A549 (cell line): ENCODE results near the gene DOP1B. TPM values are rescaled to one million over a fixed set of nuclear protein-coding genes. Genes with fewer than 3 reads are reported as not detected.

Experiments used
- ATAC-seq, 2 experiments: fragments of 200-7000 bp in 1 of 2; fragments of >200 bp in 1 of 2; cut with Nextera tagmentation in 1 of 2; cut with Tn5 transposase in 1 of 2; 3 replicates each; pipeline versions ENCODE4 v1.8.0 to v1.9.1; 2018 to 2020; ENCODE audit warnings: mild to moderate bottlenecking in 1 of 2, moderate library complexity in 1 of 2
- CTCF ChIA-PET: fragments of 300-600 bp; sonication (Branson Sonifier 250); formaldehyde crosslinking; extraction: SDS; loops from one replicate; lab custom pipeline; 2021; ENCODE audit warnings: antibody characterized with exemption, inconsistent platforms; lab: Yijun Ruan, JAX
- POLR2A ChIA-PET: fragments of 350-600 bp; formaldehyde crosslinking; extraction: SDS; loops from one replicate; lab custom pipeline; 2021; ENCODE audit warnings: antibody characterized with exemption, inconsistent platforms; lab: Yijun Ruan, JAX
- DNase-seq, 2 experiments: peaks; one replicate each; pipeline versions ENCODE4 v3.0.0 to v3.0.0-alpha.2; 2011 to 2016; ENCODE audit warnings: low read depth in 1 of 2, low spot score in 1 of 2
- FAIRE-seq: peaks from 2 replicates; lab custom pipeline; 2011; peaks lifted over from hg19 to GRCh38; lab: Jason Lieb, UNC
- H3K27ac ChIP-seq, 2 experiments: fragments of >200 bp; sonication (Bioruptor Twin); formaldehyde crosslinking; 3 replicates each; pipeline ENCODE4 v1.5.1; 2016 to 2017
- H3K4me1 ChIP-seq: fragments of >200 bp; sonication (Bioruptor Twin); formaldehyde crosslinking; 3 replicates; pipeline ENCODE4 v1.6.1; 2016
- H3K4me2 ChIP-seq: fragments of >200 bp; sonication (Bioruptor Twin); formaldehyde crosslinking; 3 replicates; pipeline ENCODE4 v1.6.1; 2016
- H3K4me3 ChIP-seq: fragments of >200 bp; sonication (Bioruptor Twin); formaldehyde crosslinking; 3 replicates; pipeline ENCODE4 v1.5.1; 2016
- H3K9me3 ChIP-seq: fragments of >200 bp; sonication (Bioruptor Twin); formaldehyde crosslinking; 3 replicates; pipeline ENCODE4 v1.6.1; 2016
- ATOH8 ChIP-seq: fragments of 250-450 bp; sonication (Bioruptor Pico); IDR thresholded peaks from 2 replicates; pipeline ENCODE4 v1.5.0; 2020; ENCODE audit warnings: low read depth, mild to moderate bottlenecking, moderate library complexity
- BHLHE40 ChIP-seq: IDR thresholded peaks from 2 replicates; pipeline ENCODE4 v1.6.1; 2012; ENCODE audit warnings: low read depth, low read length, inconsistent platforms
- CBX2 ChIP-seq: fragments of 200-600 bp; sonication (generic); IDR thresholded peaks from 2 replicates; pipeline ENCODE4 v1.6.1; 2016; ENCODE audit warnings: low read depth, mild to moderate bottlenecking, borderline replicate concordance
- CHD2 ChIP-seq: fragments of 150-350 bp; IDR thresholded peaks from 2 replicates; pipeline ENCODE4 v1.6.1; 2014; ENCODE audit warnings: low read length; ENCODE audit not compliant: partially characterized antibody
- CHD4 ChIP-seq: fragments of 200-600 bp; sonication (generic); IDR thresholded peaks from 2 replicates; pipeline ENCODE4 v1.6.1; 2016; ENCODE audit warnings: antibody characterized with exemption, mild to moderate bottlenecking, borderline replicate concordance
- E2F6 ChIP-seq: IDR thresholded peaks from 2 replicates; pipeline ENCODE4 v1.6.1; 2012; ENCODE audit warnings: low read depth, borderline replicate concordance
- EP300 ChIP-seq, 2 experiments: fragments of >200 bp; sonication (Bioruptor Twin); formaldehyde crosslinking; IDR thresholded peaks; 2 replicates in 1 of 2; 3 replicates in 1 of 2; pipeline ENCODE4 v1.6.1; 2016 to 2017
- ESRRA ChIP-seq: fragments of 150-350 bp; IDR thresholded peaks from 2 replicates; pipeline ENCODE4 v1.6.1; 2014; ENCODE audit warnings: mild to moderate bottlenecking, low read length, borderline replicate concordance
- FOSB ChIP-seq: fragments of 250-450 bp; sonication (Bioruptor Pico); IDR thresholded peaks from 2 replicates; pipeline ENCODE4 v1.5.0; 2020; ENCODE audit warnings: mild to moderate bottlenecking, moderate library complexity
- GATA3 ChIP-seq: IDR thresholded peaks from 2 replicates; pipeline ENCODE4 v1.6.1; 2012; ENCODE audit warnings: borderline replicate concordance
- HEYL ChIP-seq: fragments of 250-450 bp; sonication (Bioruptor Pico); IDR thresholded peaks from 2 replicates; pipeline ENCODE4 v1.8.0; 2021; ENCODE audit warnings: mild to moderate bottlenecking, moderate library complexity
- HOXB13 ChIP-seq: fragments of 250-450 bp; sonication (Bioruptor Pico); IDR thresholded peaks from 2 replicates; pipeline ENCODE4 v1.5.0; 2020; ENCODE audit warnings: low read depth, mild to moderate bottlenecking, moderate library complexity
- JUNB ChIP-seq: fragments of >200 bp; sonication (Bioruptor Twin); formaldehyde crosslinking; IDR thresholded peaks from 2 replicates; pipeline ENCODE4 v1.6.1; 2016
- KDM5A ChIP-seq: fragments of 200-600 bp; sonication (generic); IDR thresholded peaks from 2 replicates; pipeline ENCODE4 v1.6.1; 2016; ENCODE audit warnings: antibody characterized with exemption, mild to moderate bottlenecking
- MAX ChIP-seq: IDR thresholded peaks from 2 replicates; pipeline ENCODE4 v1.6.1; 2012
- MAZ ChIP-seq: fragments of 150-350 bp; IDR thresholded peaks from 2 replicates; pipeline ENCODE4 v1.6.1; 2014; ENCODE audit warnings: antibody characterized with exemption, low read depth, low read length, borderline replicate concordance
- MYC ChIP-seq: IDR thresholded peaks from 2 replicates; pipeline ENCODE4 v1.6.1; 2012; ENCODE audit warnings: mild to moderate bottlenecking, inconsistent platforms, low read length, improper control_type of control experiment, borderline replicate concordance
- NFE2L2 ChIP-seq: fragments of 150-350 bp; conservative IDR thresholded peaks from 2 replicates; pipeline ENCODE4 v1.6.1; 2014; ENCODE audit warnings: low read length
- POLR2A ChIP-seq: IDR thresholded peaks from 2 replicates; pipeline ENCODE4 v1.6.1; 2012; ENCODE audit warnings: mild to moderate bottlenecking, low read length
- RNF2 ChIP-seq: fragments of 200-600 bp; sonication (generic); IDR thresholded peaks from 2 replicates; pipeline ENCODE4 v1.6.1; 2016; ENCODE audit warnings: low read depth, mild to moderate bottlenecking, antibody characterized with exemption, moderate library complexity, borderline replicate concordance
- SMC3 ChIP-seq: fragments of >200 bp; sonication (Bioruptor Twin); formaldehyde crosslinking; IDR thresholded peaks from 3 replicates; pipeline ENCODE4 v1.6.1; 2018; ENCODE audit warnings: inconsistent platforms
- SREBF2 ChIP-seq: fragments of 450-650 bp; IDR thresholded peaks from 2 replicates; pipeline ENCODE4 v1.6.1; 2014; ENCODE audit warnings: mild to moderate bottlenecking, moderate library complexity
- ZC3H11A ChIP-seq: fragments of 450-650 bp; IDR thresholded peaks from 2 replicates; pipeline ENCODE4 v1.6.1; 2014; ENCODE audit warnings: antibody characterized with exemption, mild to moderate bottlenecking
- ZFP36 ChIP-seq: fragments of 450-650 bp; IDR thresholded peaks from 2 replicates; pipeline ENCODE4 v1.6.1; 2014; ENCODE audit warnings: borderline replicate concordance; ENCODE audit not compliant: partially characterized antibody
- ZSCAN20 ChIP-seq: fragments of 250-450 bp; sonication (Bioruptor Pico); IDR thresholded peaks from 2 replicates; pipeline ENCODE4 v1.8.0; 2022; ENCODE audit warnings: mild to moderate bottlenecking, moderate library complexity
- WGBS: methylation state at CpG from one replicate; pipeline ENCODE4 v1.1.6; 2017; ENCODE audit errors: missing lambda C conversion rate; 5-methylcytosine and 5-hydroxymethylcytosine counted together
- polyA plus RNA-seq, 4 experiments: library from polyadenylated mRNA; depleted of rRNA in 3 of 4; stranded (reverse); fragments of >200 nt; fragmentation: RNase III in 1 of 4; extraction: RNeasy Plus Mini Kit Qiagen cat#74134 plus additional on column Dnase treatment in 1 of 4; gene quantifications; 2 replicates in 3 of 4; 3 replicates in 1 of 4; pipeline ENCODE4 v1.2.3, GENCODE V29; 2011 to 2017
- TF ChIP-seq, protein P1 (sequence below): fragments of 250-450 bp; sonication (Bioruptor Pico); IDR thresholded peaks from 2 replicates; pipeline ENCODE4 v1.5.0; 2021; ENCODE audit warnings: mild to moderate bottlenecking, moderate library complexity, borderline replicate concordance
- TF ChIP-seq, protein P2 (sequence below): fragments of 200-600 bp; sonication (generic); IDR thresholded peaks from 2 replicates; pipeline ENCODE4 v1.6.1; 2016; ENCODE audit warnings: antibody characterized with exemption, mild to moderate bottlenecking, moderate library complexity
- TF ChIP-seq, protein P3 (sequence below): fragments of 150-350 bp; IDR thresholded peaks from 2 replicates; pipeline ENCODE4 v1.6.1; 2014; ENCODE audit warnings: low read depth, mild to moderate bottlenecking, low read length

DOP1B gene
- polyA plus RNA-seq, 2 of the 4 experiments (the other 2 are of a cell fraction), result 2.8 to 3.5 TPM

DNA sequence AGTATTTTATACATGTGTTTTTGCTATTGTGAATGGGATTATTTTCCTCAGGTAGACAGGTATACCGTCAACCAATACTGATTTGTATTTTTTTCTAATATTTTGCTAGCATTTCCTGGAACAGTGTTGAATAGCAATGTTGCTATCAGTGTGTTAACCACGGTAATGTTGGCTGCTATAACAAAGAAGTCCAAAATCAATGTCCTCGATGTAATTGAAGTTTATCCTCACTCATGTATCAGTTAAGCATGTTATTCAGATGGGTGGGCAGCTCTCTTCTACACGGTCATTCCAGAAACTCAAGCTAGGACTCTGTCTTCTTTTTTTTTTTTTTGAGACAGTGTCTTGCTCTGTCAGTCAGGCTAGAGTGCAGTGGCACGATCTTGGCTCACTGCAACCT, 24.3 kb downstream of the DOP1B start:
- no peak overlapping the region for H3K27ac ChIP-seq
- H3K9me3 ChIP-seq, result no peaks in the 10 kb centered on the region
- WGBS, result 84% methylated on average over 5 of the region's 5 CpGs
- no peaks in the 10 kb centered on the region for H3K4me1 ChIP-seq
- H3K4me3 ChIP-seq, result no peak overlapping the region
- CTCF ChIA-PET, result no interaction called here
- TF ChIP-seq CBX2 (no peak), MYC (no peak), CHD2 (no peak), ZFP36 (no peak), NFE2L2 (no peak), HOXB13 (no peak), BHLHE40 (no peak), FOSB (CRISPR knock-in tag) (no peak), POLR2A (no peak), KDM5A (no peak), HEYL (CRISPR knock-in tag) (no peak)
- TF ChIP-seq, protein P1, sequence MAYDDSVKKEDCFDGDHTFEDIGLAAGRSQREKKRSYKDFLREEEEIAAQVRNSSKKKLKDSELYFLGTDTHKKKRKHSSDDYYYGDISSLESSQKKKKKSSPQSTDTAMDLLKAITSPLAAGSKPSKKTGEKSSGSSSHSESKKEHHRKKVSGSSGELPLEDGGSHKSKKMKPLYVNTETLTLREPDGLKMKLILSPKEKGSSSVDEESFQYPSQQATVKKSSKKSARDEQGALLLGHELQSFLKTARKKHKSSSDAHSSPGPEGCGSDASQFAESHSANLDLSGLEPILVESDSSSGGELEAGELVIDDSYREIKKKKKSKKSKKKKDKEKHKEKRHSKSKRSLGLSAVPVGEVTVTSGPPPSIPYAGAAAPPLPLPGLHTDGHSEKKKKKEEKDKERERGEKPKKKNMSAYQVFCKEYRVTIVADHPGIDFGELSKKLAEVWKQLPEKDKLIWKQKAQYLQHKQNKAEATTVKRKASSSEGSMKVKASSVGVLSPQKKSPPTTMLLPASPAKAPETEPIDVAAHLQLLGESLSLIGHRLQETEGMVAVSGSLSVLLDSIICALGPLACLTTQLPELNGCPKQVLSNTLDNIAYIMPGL, result no peak
- TF ChIP-seq, protein P2, sequence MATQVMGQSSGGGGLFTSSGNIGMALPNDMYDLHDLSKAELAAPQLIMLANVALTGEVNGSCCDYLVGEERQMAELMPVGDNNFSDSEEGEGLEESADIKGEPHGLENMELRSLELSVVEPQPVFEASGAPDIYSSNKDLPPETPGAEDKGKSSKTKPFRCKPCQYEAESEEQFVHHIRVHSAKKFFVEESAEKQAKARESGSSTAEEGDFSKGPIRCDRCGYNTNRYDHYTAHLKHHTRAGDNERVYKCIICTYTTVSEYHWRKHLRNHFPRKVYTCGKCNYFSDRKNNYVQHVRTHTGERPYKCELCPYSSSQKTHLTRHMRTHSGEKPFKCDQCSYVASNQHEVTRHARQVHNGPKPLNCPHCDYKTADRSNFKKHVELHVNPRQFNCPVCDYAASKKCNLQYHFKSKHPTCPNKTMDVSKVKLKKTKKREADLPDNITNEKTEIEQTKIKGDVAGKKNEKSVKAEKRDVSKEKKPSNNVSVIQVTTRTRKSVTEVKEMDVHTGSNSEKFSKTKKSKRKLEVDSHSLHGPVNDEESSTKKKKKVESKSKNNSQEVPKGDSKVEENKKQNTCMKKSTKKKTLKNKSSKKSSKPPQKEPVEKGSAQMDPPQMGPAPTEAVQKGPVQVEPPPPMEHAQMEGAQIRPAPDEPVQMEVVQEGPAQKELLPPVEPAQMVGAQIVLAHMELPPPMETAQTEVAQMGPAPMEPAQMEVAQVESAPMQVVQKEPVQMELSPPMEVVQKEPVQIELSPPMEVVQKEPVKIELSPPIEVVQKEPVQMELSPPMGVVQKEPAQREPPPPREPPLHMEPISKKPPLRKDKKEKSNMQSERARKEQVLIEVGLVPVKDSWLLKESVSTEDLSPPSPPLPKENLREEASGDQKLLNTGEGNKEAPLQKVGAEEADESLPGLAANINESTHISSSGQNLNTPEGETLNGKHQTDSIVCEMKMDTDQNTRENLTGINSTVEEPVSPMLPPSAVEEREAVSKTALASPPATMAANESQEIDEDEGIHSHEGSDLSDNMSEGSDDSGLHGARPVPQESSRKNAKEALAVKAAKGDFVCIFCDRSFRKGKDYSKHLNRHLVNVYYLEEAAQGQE, result no peak
- TF ChIP-seq, protein P3, sequence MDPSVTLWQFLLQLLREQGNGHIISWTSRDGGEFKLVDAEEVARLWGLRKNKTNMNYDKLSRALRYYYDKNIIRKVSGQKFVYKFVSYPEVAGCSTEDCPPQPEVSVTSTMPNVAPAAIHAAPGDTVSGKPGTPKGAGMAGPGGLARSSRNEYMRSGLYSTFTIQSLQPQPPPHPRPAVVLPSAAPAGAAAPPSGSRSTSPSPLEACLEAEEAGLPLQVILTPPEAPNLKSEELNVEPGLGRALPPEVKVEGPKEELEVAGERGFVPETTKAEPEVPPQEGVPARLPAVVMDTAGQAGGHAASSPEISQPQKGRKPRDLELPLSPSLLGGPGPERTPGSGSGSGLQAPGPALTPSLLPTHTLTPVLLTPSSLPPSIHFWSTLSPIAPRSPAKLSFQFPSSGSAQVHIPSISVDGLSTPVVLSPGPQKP, result no peak
- no peak for FAIRE-seq
- POLR2A ChIA-PET, result no interaction called here
- no peak for DNase-seq
- H3K4me2 ChIP-seq, result no peak overlapping the region
- no peak for ATAC-seq

DNA sequence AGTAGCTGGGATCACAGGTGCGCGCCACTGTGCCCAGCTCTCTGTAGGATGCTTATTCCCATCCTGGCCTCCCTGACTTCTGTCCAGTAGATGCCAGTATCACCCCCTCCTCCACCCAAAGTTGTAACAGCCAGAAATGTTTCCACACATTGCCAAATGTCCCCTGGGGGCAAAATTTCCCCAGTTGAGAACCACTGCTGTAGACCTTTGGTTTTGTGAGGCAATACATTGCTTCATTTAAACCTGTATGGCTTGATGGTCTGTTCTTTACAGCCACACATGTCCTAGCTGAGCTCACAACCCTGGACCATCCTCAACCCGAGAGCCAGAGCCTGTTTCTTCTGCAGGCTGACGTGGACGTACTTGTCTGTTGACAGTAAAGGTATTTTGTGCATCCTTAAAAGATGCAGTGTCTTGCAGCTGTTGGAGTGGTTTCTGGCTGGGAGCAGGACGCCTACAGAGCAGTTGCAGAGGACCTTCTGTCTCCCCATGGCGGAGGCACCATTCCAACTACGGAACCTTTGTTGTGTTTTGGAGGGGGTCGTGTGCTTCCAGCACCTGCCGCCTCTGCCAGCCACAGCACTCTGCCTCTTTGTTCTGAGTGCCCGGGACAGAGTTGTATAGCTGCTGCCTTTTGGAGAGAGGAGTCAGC, 26.6 kb downstream of the DOP1B start:
- H3K4me1 ChIP-seq, result peaks cover 8% of the 10 kb centered on the region
- no peak for DNase-seq
- ChIA-PET CTCF (interaction anchor here (1.0 kb wide), 1 partner anchor 9 kb away, joined by 3 read pairs; no protein-coding TSS in a partner anchor), POLR2A (no interaction called here)
- 88% methylated on average over 11 of the region's 11 CpGs for WGBS
- ATAC-seq, result no peak
- no peak overlapping the region for H3K4me3 ChIP-seq
- H3K4me2 ChIP-seq, result no peak overlapping the region
- FAIRE-seq, result no peak
- no peak for TF ChIP-seq ATOH8 (CRISPR knock-in tag)
- no peak for TF ChIP-seq JUNB
- TF ChIP-seq ZC3H11A, result no peak
- TF ChIP-seq FOSB (CRISPR knock-in tag), result no peak
- no peak for TF ChIP-seq MAZ
- TF ChIP-seq, protein P1, result no peak
- no peak for TF ChIP-seq ZSCAN20 (CRISPR knock-in tag)
- TF ChIP-seq RNF2, result no peak
- TF ChIP-seq EP300 (IDR thresholded peaks at IDR 0.05), result no peak
- TF ChIP-seq CHD2, result no peak
- no peak for TF ChIP-seq MAX
- no peak for TF ChIP-seq SMC3
- TF ChIP-seq E2F6, result no peak
- no peak for TF ChIP-seq SREBF2
- TF ChIP-seq BHLHE40, result no peak
- TF ChIP-seq CHD4, result no peak
- no peak for TF ChIP-seq ESRRA
- TF ChIP-seq GATA3, result no peak
- H3K27ac ChIP-seq, result no peak overlapping the region
- no peaks in the 10 kb centered on the region for H3K9me3 ChIP-seq
